ENCODE results near the gene EPHA3. TPM values are rescaled to one million over a fixed set of nuclear protein-coding genes. Genes with fewer than 3 reads are reported as not detected.

EPHA3 gene
- polyA plus RNA-seq, 4 donors: 4.9 to 5.2 (median 5.1) TPM

DNA sequence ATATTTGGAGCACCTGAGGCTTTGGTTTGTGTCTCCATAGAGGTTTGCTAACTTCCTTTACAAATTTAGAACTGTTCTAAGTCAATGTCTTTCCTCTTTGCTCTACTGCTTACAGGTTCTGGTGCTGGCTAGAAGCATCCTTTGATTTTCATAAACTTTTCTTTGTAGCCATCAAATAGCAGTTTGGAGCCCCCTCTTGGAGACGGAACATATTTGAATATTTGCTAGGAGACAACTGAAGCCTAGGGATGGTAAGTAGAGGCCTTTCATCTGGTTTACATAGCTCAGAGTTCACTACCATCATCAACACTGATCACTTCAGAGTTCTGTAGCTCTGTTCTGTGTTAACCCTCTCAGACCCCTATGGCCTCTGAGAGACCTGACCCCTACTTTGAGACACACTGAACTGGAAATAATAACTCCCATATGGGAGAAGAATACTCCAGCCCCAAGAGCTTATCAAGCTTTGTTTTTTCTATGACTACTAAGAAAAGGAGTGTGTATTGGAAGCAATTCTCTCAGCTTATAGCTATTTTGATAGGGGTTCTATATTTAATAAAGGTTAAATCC, 420.4 kb downstream of the EPHA3 start:
- no peak for DNase-seq (ENCODE audit: low read depth in 4 of 4, low spot score in 2 of 4)
